ENCODE results near the gene SPACDR. TPM values are rescaled to one million over a fixed set of nuclear protein-coding genes. Genes with fewer than 3 reads are reported as not detected.
A peak's percentile ranks its signal among the peaks of the same experiment; 100 is the strongest.

SPACDR gene
- total and polyA plus RNA-seq, 2 donors: 0.76 to 2.4 TPM

DNA sequence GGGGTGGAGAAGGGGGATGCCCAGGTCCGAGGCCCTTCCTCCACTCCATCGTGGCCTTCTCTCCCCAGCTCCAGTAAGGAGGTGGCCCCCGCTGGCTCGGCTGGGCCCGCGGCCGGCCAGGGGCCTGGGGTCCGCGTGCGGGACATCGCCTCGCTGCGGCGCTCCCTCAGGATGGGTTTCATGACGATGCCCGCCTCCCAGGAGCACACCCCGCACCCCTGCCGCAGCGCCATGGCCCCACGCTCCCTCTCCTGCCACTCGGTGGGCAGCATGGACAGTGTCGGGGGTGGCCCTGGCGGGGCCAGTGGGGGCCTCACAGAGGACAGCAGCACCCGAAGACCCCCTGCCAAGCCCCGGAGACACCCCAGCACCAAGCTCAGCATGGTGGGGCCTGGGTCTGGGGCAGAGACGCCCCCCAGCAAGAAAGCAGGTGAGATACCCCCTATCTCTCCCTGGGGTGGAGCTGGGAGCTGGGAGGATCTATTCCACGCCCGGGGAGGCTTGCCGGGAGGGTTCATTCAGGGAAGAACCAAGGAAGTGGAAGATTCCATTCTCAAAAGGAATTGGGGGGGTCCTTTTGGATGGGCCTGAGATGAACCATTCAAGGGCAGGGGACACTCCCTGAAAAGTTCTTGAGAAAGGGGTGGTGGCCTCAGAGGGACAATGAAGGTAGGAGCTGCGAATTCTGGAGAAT, 22.8 kb upstream of the SPACDR start:
- Histone ChIP-seq H3K27me3 (ENCODE audit: control insufficient read depth in 2 of 2, insufficient read depth in 1 of 2, low read length in 1 of 2) (peaks cover 3 to 25% of the 10 kb centered on the region in 2 donors), H3K36me3 (ENCODE audit: control insufficient read depth in 2 of 2, insufficient read depth in 2 of 2, low read length in 1 of 2) (no peaks in the 10 kb centered on the region), H3K9me3 (ENCODE audit: control insufficient read depth in 2 of 2, insufficient read depth in 1 of 2, low read length in 1 of 2) (no peaks in the 10 kb centered on the region), H3K27ac (ENCODE audit: low read depth in 1 of 2, low read length in 1 of 2) (no peak overlapping the region), H3K4me1 (ENCODE audit: control insufficient read depth in 2 of 2, insufficient read depth in 2 of 2, low read length in 2 of 2) (peaks cover 10 to 31% of the 10 kb centered on the region in 2 donors), H3K4me3 (ENCODE audit: low read length in 2 of 2) (no peak overlapping the region)
- WGBS: 95% methylated on average over 30 of the region's 30 CpGs
- DNase-seq (ENCODE audit: low read depth in 6 of 9, low spot score in 9 of 9): no peak

DNA sequence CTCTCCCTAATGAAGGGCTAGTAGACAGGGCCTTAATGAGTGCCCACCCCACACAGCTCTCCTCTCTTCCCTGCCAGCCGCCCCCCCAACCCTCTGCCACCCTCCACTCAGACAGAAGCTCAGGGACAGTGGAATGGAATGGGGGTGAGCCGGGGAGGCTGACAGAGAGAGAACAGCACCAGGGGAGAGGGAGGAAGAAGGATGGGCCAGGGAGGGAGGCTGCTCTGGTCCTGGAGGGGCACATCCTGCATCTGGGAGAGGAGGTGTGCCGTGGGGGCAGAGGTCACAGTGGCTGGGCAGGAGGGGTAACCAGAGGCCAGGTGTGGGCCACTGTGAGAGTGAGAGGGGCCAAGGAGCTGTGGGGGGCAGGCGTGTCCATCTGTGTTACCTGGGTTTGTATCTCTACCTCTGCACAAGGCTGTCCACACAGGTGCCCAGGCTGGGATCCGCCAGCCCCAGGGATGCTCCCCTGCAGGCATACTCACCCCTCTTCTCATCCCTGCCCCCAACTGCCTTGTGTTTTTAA, 22.1 kb upstream of the SPACDR start:
- no peak overlapping the region for H3K27ac ChIP-seq (ENCODE audit: low read depth in 1 of 2, low read length in 1 of 2)
- no peak for DNase-seq (ENCODE audit: low read depth in 6 of 9, low spot score in 9 of 9)
- no peaks in the 10 kb centered on the region for H3K9me3 ChIP-seq (ENCODE audit: control insufficient read depth in 2 of 2, insufficient read depth in 1 of 2, low read length in 1 of 2)
- no peaks in the 10 kb centered on the region for H3K36me3 ChIP-seq (ENCODE audit: control insufficient read depth in 2 of 2, insufficient read depth in 2 of 2, low read length in 1 of 2)
- 93% methylated on average over 5 of the region's 5 CpGs for WGBS
- peaks cover under 1 to 19% of the 10 kb centered on the region in 2 donors for H3K27me3 ChIP-seq (ENCODE audit: control insufficient read depth in 2 of 2, insufficient read depth in 1 of 2, low read length in 1 of 2)
- no peak overlapping the region for H3K4me3 ChIP-seq (ENCODE audit: low read length in 2 of 2)
- H3K4me1 ChIP-seq (ENCODE audit: control insufficient read depth in 2 of 2, insufficient read depth in 2 of 2, low read length in 2 of 2): peaks cover 10 to 31% of the 10 kb centered on the region in 2 donors

- DNase-seq (ENCODE audit: low read depth in 6 of 9, low spot score in 9 of 9): no peak
- Histone ChIP-seq H3K9me3 (ENCODE audit: control insufficient read depth in 2 of 2, insufficient read depth in 1 of 2, low read length in 1 of 2) (no peaks in the 10 kb centered on the region), H3K27me3 (ENCODE audit: control insufficient read depth in 2 of 2, insufficient read depth in 1 of 2, low read length in 1 of 2) (peaks cover 0 to 13% of the 10 kb centered on the region in 2 donors), H3K27ac (ENCODE audit: low read depth in 1 of 2, low read length in 1 of 2) (no peak overlapping the region), H3K4me1 (ENCODE audit: control insufficient read depth in 2 of 2, insufficient read depth in 2 of 2, low read length in 2 of 2) (peaks cover 10 to 29% of the 10 kb centered on the region in 2 donors), H3K36me3 (ENCODE audit: control insufficient read depth in 2 of 2, insufficient read depth in 2 of 2, low read length in 1 of 2) (no peaks in the 10 kb centered on the region), H3K4me3 (ENCODE audit: low read length in 2 of 2) (no peak overlapping the region)
- 86% methylated on average over 4 of the region's 4 CpGs for WGBS
Observed at GRCh38 chr7:100485471-100485876, 21.4 kb upstream of the SPACDR start.

GRCh38 chr7:100484673-100485045, 20.6 kb upstream of the SPACDR start:
- H3K27me3 ChIP-seq (ENCODE audit: control insufficient read depth in 2 of 2, insufficient read depth in 1 of 2, low read length in 1 of 2): peaks cover 0 to 12% of the 10 kb centered on the region in 2 donors
- H3K36me3 ChIP-seq (ENCODE audit: control insufficient read depth in 2 of 2, insufficient read depth in 2 of 2, low read length in 1 of 2): no peaks in the 10 kb centered on the region
- no peaks in the 10 kb centered on the region for H3K9me3 ChIP-seq (ENCODE audit: control insufficient read depth in 2 of 2, insufficient read depth in 1 of 2, low read length in 1 of 2)
- H3K4me1 ChIP-seq (ENCODE audit: control insufficient read depth in 2 of 2, insufficient read depth in 2 of 2, low read length in 2 of 2): peaks cover 8 to 23% of the 10 kb centered on the region in 2 donors
- no peak for DNase-seq (ENCODE audit: low read depth in 6 of 9, low spot score in 9 of 9)
- H3K4me3 ChIP-seq (ENCODE audit: low read length in 2 of 2): no peak overlapping the region
- 96% methylated on average over 6 of the region's 6 CpGs for WGBS
- no peak overlapping the region for H3K27ac ChIP-seq (ENCODE audit: low read depth in 1 of 2, low read length in 1 of 2)

DNA sequence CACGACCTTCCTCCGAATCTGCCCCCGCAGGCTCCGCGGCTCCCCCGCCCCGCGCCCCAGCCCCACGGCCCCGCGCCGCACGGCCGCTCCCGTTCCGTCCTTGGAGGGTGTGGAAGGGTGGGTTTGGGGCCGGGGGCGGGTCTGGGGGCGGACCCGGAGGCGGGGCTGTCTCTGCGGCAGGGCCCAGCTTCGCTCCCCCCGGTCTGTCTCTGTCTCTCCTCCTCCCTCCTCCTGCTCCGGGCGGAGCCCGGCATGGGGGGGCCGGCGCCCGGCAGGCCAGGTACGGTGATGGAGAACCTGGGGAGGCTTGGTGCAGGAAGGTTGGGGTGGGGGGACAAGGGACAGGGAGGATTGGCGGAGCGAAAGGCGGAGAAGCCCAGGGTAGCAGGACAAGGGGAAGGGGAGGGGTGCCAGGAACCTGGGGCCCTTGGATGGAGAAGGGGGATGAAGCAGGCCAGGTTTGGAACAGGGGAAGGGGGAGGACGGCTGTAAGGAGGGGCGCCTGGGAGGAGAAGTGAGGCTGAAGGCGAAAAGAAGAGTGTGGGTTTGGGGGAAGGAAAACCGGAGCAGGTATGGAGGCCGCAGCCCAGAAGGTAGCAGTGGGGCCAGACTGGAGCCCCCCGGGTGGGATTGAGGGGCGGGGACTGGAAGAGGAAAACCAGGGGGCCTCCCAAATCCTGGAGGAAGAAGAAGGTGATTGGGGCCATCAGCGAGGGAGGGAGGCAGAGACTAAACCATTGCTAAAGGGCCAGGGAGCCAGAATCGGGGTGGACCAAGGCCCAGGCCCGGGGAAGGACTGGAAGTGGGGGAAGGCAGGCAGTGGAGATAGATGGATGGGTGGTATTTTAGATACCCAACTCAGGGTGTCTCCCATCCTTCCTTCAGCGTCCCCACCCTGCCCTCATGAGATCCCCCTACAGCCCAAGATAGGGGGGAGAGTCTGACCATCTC, 19.9 kb upstream of the SPACDR start, which contains the start of gene NYAP1:
TSS of gene NYAP1 (plus strand) at position 206 of the 951 bp plus-strand sequence. CDS start 1,385 bp downstream, outside the sequence.
- Histone ChIP-seq H3K36me3 (ENCODE audit: control insufficient read depth in 2 of 2, insufficient read depth in 2 of 2, low read length in 1 of 2) (no peaks in the 10 kb centered on the region), H3K4me1 (ENCODE audit: control insufficient read depth in 2 of 2, insufficient read depth in 2 of 2, low read length in 2 of 2) (peaks cover 10 to 21% of the 10 kb centered on the region in 2 donors), H3K27me3 (ENCODE audit: control insufficient read depth in 2 of 2, insufficient read depth in 1 of 2, low read length in 1 of 2) (peaks cover 0 to 12% of the 10 kb centered on the region in 2 donors), H3K4me3 (ENCODE audit: low read length in 2 of 2) (peak within 1 kb of the TSS; percentile 25 to 71), H3K9me3 (ENCODE audit: control insufficient read depth in 2 of 2, insufficient read depth in 1 of 2, low read length in 1 of 2) (no peaks in the 10 kb centered on the region), H3K27ac (ENCODE audit: low read depth in 1 of 2, low read length in 1 of 2) (no peak within 1 kb of the TSS)
- 28% methylated on average over 45 of the region's 45 CpGs for WGBS
- peak in 4 of 9 donors; percentile 48 to 80 (median 68) for DNase-seq (ENCODE audit: low read depth in 6 of 9, low spot score in 9 of 9)

- H3K9me3 ChIP-seq (ENCODE audit: control insufficient read depth in 2 of 2, insufficient read depth in 1 of 2, low read length in 1 of 2): no peaks in the 10 kb centered on the region
- peak in 7 of 9 donors; percentile 66 to 86 (median 74) for DNase-seq (ENCODE audit: low read depth in 6 of 9, low spot score in 9 of 9)
- no peak overlapping the region for H3K27ac ChIP-seq (ENCODE audit: low read depth in 1 of 2, low read length in 1 of 2)
- H3K4me3 ChIP-seq (ENCODE audit: low read length in 2 of 2): peak overlapping the region; percentile 25 to 71
- WGBS: 1% methylated on average over 79 of the region's 79 CpGs
- H3K4me1 ChIP-seq (ENCODE audit: control insufficient read depth in 2 of 2, insufficient read depth in 2 of 2, low read length in 2 of 2): peaks cover 10 to 20% of the 10 kb centered on the region in 2 donors
- H3K36me3 ChIP-seq (ENCODE audit: control insufficient read depth in 2 of 2, insufficient read depth in 2 of 2, low read length in 1 of 2): no peaks in the 10 kb centered on the region
- H3K27me3 ChIP-seq (ENCODE audit: control insufficient read depth in 2 of 2, insufficient read depth in 1 of 2, low read length in 1 of 2): peaks cover 0 to 12% of the 10 kb centered on the region in 2 donors
Observed at GRCh38 chr7:100483090-100483721, 19.1 kb upstream of the SPACDR start.

- no peak overlapping the region for H3K27ac ChIP-seq (ENCODE audit: low read depth in 1 of 2, low read length in 1 of 2)
- peaks cover 0 to 12% of the 10 kb centered on the region in 2 donors for H3K27me3 ChIP-seq (ENCODE audit: control insufficient read depth in 2 of 2, insufficient read depth in 1 of 2, low read length in 1 of 2)
- H3K4me1 ChIP-seq (ENCODE audit: control insufficient read depth in 2 of 2, insufficient read depth in 2 of 2, low read length in 2 of 2): peaks cover 10 to 20% of the 10 kb centered on the region in 2 donors
- H3K9me3 ChIP-seq (ENCODE audit: control insufficient read depth in 2 of 2, insufficient read depth in 1 of 2, low read length in 1 of 2): no peaks in the 10 kb centered on the region
- peak overlapping the region; percentile 25 to 71 for H3K4me3 ChIP-seq (ENCODE audit: low read length in 2 of 2)
- 57% methylated on average over 14 of the region's 14 CpGs for WGBS
- DNase-seq (ENCODE audit: low read depth in 6 of 9, low spot score in 9 of 9): no peak
- no peaks in the 10 kb centered on the region for H3K36me3 ChIP-seq (ENCODE audit: control insufficient read depth in 2 of 2, insufficient read depth in 2 of 2, low read length in 1 of 2)
Observed at GRCh38 chr7:100482728-100483089, 18.6 kb upstream of the SPACDR start.

DNA sequence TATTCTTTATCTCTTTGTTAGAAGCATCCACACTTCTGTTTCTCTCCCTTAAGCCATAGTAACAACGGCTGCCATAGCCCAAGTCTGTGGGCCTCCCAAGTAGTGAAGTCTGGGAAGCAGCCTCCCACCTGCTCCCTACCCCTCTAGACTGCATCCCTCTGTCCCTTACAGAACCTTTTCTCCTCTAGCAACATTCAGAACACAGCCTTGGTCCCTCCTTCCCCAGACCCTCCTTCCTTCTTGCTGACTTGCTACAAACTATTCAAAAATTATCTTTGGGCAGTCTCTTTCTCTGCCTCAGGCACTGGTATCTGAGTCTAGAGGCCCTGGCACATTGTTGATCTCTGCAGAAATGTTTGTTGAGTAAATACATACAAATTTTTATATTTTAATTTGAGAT, 17.4 kb upstream of the SPACDR start:
- Histone ChIP-seq H3K4me3 (ENCODE audit: low read length in 2 of 2) (no peak overlapping the region), H3K36me3 (ENCODE audit: control insufficient read depth in 2 of 2, insufficient read depth in 2 of 2, low read length in 1 of 2) (peaks cover 4 to 10% of the 10 kb centered on the region in 2 donors), H3K9me3 (ENCODE audit: control insufficient read depth in 2 of 2, insufficient read depth in 1 of 2, low read length in 1 of 2) (peaks cover 0 to 2% of the 10 kb centered on the region in 2 donors), H3K4me1 (ENCODE audit: control insufficient read depth in 2 of 2, insufficient read depth in 2 of 2, low read length in 2 of 2) (peaks cover 14 to 32% of the 10 kb centered on the region in 2 donors), H3K27me3 (ENCODE audit: control insufficient read depth in 2 of 2, insufficient read depth in 1 of 2, low read length in 1 of 2) (peaks cover 0 to 12% of the 10 kb centered on the region in 2 donors), H3K27ac (ENCODE audit: low read depth in 1 of 2, low read length in 1 of 2) (no peak overlapping the region)
- WGBS: 98% methylated on average over 1 of the region's 1 CpG
- no peak for DNase-seq (ENCODE audit: low read depth in 6 of 9, low spot score in 9 of 9)

All from thymus (tissue), 11 donors.